Muscle of arm (tissue), 12 donors: ENCODE data around the gene SRC. TPM values are rescaled to one million over a fixed set of nuclear protein-coding genes. Genes with fewer than 3 reads are reported as not detected.

Experiments used
- DNase-seq: peaks from one replicate; pipeline ENCODE4 v3.0.0-alpha.2; 2013
- polyA plus RNA-seq, 12 donors: library from polyadenylated mRNA; unstranded; fragments of 120-200 nt; gene quantifications; one replicate each; pipeline ENCODE4 v1.2.1, GENCODE V29; 2013; ENCODE audit not compliant: insufficient read length in 12 of 12

Gene SRC
- polyA plus RNA-seq, 12 donors = 10.3 to 24.6 (median 15.9) TPM; not detected in 1

- DNase-seq = no peak
These were observed 62.6 kb downstream of the SRC start for GRCh38 chr20:37408302-37409193.

- DNase-seq = no peak
These were observed 65.7 kb downstream of the SRC start for GRCh38 chr20:37411408-37412219.

DNA sequence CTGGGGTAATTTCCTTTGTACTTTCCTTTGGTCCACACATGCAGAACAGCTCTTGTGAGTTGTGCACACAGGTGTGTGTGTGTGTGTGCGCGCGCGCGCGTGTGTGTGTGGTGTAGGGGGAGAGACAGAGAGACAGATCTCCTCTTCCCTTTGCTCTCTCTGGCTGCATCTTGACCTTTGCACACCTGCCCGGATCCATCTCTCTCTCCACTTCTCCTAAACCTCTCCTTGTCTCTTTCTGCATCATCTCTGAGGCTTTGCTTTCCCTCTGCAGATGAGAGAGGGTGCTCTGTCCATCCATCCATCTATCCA lies 67.0 kb downstream of the SRC start:
- no peak for DNase-seq

GRCh38 chr20:37413379-37413778 lies 67.4 kb downstream of the SRC start:
- DNase-seq = no peak

GRCh38 chr20:37414224-37415035 lies 68.5 kb downstream of the SRC start:
- no peak for DNase-seq

GRCh38 chr20:37415118-37416085 lies 69.5 kb downstream of the SRC start:
- DNase-seq = no peak

DNA sequence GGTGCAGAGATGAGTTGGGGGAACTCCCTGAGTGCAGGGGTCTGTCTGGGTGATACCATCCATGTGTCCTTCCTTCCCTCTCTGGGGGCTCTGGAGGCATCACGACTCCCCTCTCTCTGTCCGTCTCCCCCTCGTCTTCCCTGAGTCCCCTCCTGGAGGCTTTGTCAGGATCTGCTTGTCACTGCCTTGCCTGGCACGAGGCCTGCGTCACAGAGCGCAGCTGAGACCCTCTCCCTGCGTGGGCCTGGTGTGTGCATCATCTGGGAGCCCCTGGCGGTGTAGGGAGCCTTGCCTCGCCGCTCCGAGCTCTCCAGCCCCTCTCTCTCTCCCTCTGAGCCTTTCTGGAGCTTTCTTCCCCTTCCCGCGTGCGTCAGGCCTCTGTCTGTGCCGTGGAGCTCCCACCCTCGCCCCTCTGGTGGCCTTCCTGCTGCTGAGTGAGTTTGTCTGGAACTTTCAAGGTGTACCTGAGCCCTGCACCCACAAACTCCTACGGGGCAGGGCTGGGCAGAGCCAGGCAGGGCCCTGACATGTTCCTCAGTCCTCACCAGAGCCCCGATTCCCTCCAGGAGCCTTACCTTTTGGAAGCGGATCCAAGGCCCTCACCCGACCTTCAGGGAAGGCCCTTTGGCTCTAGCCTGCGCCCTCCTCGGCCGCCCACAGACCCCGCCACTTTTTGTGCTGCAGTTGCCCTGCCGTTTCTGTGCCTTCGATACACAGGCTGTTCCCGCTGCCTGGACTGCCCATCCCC lies 70.3 kb downstream of the SRC start:
- DNase-seq = no peak

- DNase-seq = no peak
These were observed 71.1 kb downstream of the SRC start for GRCh38 chr20:37416848-37417616.

DNA sequence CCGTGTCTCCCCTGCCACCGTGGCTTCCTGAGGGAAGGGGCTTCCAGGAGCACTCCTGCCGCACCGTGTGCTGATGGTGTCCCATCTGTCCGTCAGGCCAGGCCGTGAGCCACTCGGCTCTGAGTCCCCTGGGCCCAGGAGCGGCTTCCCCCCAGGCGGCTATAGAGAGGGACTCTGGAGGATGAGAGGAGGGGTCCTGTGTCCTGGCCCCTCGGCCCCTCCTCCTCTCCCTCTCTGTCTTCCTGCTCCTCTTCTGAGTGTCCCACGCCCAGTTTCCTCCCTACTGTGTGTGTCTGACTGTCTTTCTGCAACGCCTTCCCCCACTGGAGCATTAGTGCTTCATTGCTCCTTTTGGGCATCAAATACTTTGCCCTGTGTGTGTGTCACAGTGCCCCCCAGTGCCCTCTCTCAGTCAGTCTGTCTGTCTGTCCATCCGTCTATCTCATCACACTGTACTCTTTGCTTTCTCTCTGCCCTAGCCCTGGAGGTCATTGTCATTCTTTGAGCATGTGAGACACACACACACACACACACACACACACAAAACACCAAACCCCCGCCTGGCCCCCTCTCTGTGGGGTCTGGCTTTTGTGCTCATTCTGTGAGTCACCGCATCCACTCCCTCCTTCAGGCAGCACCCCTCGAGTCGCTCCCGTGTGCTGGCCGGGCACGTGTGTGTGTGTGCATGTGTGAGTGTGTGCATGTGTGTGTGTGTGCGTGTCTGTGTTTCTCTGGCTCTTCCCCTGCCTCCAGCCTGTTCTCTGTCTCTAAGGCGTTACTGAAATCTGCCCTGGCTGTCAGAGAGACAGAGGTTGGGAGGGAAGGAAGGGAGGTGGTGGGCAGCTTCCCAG lies 71.9 kb downstream of the SRC start:
- no peak for DNase-seq

GRCh38 chr20:37418591-37419109 lies 72.7 kb downstream of the SRC start:
- no peak for DNase-seq

DNA sequence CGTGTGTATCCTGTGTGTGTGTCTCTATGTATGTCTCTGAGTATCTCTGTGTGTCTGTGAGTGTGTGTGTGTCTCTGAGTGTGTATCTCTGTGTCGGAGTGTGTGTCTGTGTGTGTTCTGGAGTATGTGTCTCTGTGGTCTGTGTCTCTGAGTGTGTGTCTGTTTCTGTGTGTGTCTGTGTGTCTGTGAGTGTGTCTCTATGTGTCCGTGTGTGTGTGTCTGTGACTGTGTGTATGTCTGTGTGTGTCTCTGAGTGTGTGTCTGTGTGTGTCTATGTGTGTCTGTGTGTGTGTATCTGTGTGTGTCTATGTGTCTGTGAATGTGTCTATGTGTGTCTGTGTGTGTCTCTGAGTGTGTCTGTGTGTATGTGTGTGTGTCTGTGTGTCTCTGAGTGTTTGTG lies 73.4 kb downstream of the SRC start:
- no peak for DNase-seq

DNA sequence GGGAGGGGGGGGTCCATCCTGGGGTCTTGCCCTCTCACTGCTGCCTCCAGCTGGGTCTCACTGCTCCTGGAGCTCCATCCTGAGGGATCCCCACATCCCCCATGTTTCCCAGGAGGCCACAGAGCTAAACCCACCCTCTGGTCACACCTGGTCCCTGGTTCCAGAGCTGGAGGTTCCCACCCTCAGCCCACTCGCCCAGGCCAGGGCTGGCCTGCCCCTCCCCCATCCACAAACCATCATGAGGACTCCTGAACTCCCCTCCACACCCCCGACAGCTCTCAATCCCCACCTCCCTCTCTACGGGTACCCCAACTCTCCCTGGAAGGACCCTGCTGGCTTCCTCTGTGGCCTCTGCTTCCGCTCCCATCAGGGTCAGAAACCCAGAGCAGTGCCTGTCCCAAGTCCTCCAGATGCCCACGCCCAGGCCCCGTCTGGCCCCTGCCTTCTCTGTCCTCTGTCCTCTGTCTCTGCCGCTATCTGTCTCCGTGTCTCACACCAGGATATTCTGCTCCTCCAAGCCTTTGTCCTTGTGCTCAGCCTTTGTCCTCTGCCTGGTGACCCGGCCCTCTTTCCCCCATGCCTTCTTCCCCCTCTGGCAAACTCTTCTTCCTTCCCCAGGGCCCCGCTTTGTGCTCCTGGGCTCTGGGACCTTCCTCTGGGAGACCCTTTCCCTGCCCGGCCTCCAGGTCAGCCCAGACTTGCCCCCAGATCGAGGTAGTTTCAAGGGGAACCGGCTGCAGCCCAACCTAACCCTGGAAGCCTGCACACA lies 74.0 kb downstream of the SRC start:
- no peak for DNase-seq

DNA sequence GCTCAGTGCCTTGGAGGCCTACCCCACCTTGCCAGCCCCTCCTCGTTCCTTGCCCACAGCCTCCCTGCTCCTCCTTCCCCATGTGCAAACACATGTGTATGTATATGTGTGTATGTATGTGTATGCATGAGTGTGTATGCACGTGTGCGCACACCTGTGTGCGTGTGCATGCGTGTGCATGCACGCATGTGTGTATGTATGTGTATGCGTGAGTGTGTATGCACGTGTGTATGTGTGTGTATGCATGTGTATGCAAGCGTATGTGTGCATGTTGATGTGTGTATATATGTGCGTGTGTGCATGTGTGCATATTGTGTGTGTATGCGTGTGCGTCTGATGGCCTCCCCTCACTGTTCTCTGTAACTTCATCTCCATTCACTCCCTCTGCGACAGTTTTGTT lies 74.7 kb downstream of the SRC start:
- DNase-seq = no peak

DNA sequence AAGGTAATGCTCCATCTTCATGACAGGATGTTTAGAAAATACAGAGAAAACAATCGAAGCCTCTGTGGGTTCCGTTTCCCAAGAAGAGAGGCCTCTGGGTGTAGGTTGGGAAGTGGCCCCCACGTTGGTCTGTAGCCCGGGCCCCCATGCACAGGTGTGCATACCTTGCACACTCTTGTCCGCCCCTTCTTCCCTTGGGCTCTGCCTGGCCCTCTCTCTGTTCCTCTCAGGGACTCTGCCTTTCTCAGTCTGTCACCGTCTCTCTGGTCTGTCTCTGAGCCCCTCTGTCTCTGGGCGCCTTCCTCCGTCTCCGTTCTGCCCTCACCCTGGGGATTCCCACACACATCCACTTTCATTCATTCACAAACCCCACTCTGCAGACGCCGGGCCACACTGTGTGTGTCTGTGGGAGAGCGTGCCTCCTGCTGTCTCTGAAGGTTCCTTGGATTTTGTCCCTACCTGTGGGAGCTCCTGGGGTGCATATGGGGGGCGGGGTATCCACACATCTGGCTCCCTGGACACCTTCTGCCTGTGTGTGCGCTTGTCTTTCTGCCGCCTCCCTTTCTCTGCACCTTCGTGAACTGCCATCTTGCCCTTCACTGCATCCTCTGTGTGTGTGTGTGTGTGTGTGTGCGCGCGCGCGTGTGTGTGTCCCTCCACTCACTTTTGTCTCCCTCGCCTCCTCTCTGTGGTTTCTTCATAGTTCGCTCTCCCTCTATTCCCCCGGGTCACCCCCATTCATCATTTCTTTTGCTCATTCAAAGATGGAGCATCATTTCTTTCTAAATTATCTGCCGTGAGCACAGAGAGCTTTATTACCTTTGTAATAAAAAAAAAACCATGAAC lies 75.3 kb downstream of the SRC start:
- DNase-seq = no peak

DNA sequence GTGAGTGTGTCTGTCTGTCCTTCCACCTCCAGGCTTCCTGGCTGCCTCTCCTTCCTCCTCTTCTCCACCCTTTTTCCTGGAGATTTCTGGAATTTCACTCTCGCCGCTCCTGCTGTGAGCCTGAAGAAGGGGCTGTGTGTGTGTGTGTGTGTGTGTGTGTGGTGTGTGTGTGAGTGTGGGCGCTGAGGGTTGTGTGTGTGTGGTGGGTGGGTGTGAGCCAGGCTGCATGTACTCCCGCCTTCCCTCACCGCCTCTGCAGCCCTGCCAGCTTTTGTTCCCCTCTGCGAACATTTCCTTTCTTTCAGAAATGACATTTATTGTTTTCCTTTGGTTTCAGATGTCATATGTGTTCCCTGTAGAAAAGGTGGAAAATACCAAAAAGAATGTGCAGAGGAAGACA lies 76.0 kb downstream of the SRC start:
- DNase-seq = peak; percentile 36

GRCh38 chr20:37422791-37423286 lies 76.9 kb downstream of the SRC start:
- DNase-seq = no peak
